Stimulated activated CD8-positive, alpha-beta memory T cell treated with anti-CD3 and anti-CD28 coated beads, Interleukin-12 subunit alpha, Interleukin-12 subunit beta, amount 100 ng/mL, for 1 hour (primary cell): ENCODE results near the gene SEMA4G.

ENCODE experiments used
- DNase-seq: peaks from one replicate; pipeline ENCODE4 v3.0.0-alpha.2; 2020; ENCODE audit warnings: low read depth

Gene SEMA4G

GRCh38 chr10:100969187-100970075 lies at the start of gene SEMA4G:
SEMA4G (plus strand) TSS chr10:100969504; CDS start chr10:100972913, 3,409 bp downstream.
- peak; percentile 8 for DNase-seq

- DNase-seq: no peak
These were observed 45.7 kb upstream of the SEMA4G start for GRCh38 chr10:100923580-100923979.

- no peak for DNase-seq
These were observed 42.0 kb upstream of the SEMA4G start for GRCh38 chr10:100927266-100927665.

- no peak for DNase-seq
These were observed 41.3 kb upstream of the SEMA4G start for GRCh38 chr10:100928039-100928438.

GRCh38 chr10:100930368-100930767 lies 38.9 kb upstream of the SEMA4G start:
- no peak for DNase-seq

- no peak for DNase-seq
These were observed 35.1 kb upstream of the SEMA4G start for GRCh38 chr10:100934084-100934659.

GRCh38 chr10:100939763-100940344 lies 29.4 kb upstream of the SEMA4G start:
- no peak for DNase-seq

- DNase-seq: no peak
These were observed 27.1 kb upstream of the SEMA4G start for GRCh38 chr10:100942229-100942628.

GRCh38 chr10:100943508-100943907 lies 25.8 kb upstream of the SEMA4G start:
- DNase-seq: no peak

- no peak for DNase-seq
These were observed 23.6 kb upstream of the SEMA4G start for GRCh38 chr10:100945754-100946153.

- no peak for DNase-seq
These were observed 20.4 kb upstream of the SEMA4G start for GRCh38 chr10:100948916-100949315.

GRCh38 chr10:100960251-100960650 lies 9.1 kb upstream of the SEMA4G start:
- DNase-seq: no peak

- DNase-seq: no peak
These were observed 6.8 kb upstream of the SEMA4G start for GRCh38 chr10:100962351-100963080.

- DNase-seq: no peak
These were observed 5.5 kb upstream of the SEMA4G start for GRCh38 chr10:100963826-100964225.

GRCh38 chr10:100965820-100966219 lies 3.5 kb upstream of the SEMA4G start:
- DNase-seq: no peak

- DNase-seq: no peak
These were observed 2.4 kb upstream of the SEMA4G start for GRCh38 chr10:100966887-100967286.

GRCh38 chr10:100967332-100967731 lies 2.0 kb upstream of the SEMA4G start:
- DNase-seq: no peak

- DNase-seq: no peak
These were observed 1.1 kb upstream of the SEMA4G start for GRCh38 chr10:100968062-100968736.

- DNase-seq: no peak
These were observed 479 bp upstream of the SEMA4G start for GRCh38 chr10:100968863-100969186.

GRCh38 chr10:100970076-100970913 lies 991 bp downstream of the SEMA4G start:
- DNase-seq: no peak
